Uterus (tissue), 4 donors: ENCODE data around the gene ITSN1. TPM values are rescaled to one million over a fixed set of nuclear protein-coding genes. Genes with fewer than 3 reads are reported as not detected.
A peak's percentile ranks its signal among the peaks of the same experiment; 100 is the strongest.
"Not testable (repeated sequence)": the region's sequence is repeated elsewhere in the genome, so short reads cannot be mapped to it uniquely, and the experiment has no call there.

Experiments used
- DNase-seq, 2 donors: peaks; one replicate each; pipeline ENCODE4 v3.0.0-alpha.2; 2019 to 2020
- H3K27ac ChIP-seq, 2 donors: fragments of 200-600 bp; sonication (generic); 1 replicate in 1 of 2; 2 replicates in 1 of 2; pipeline ENCODE4 v1.5.1; 2016 to 2018
- H3K27me3 ChIP-seq, 2 donors: fragments of 200-600 bp; sonication (generic); one replicate each; pipeline ENCODE4 v1.5.1; 2018 to 2019; ENCODE audit warnings: control low read depth in 1 of 2
- H3K36me3 ChIP-seq, 2 donors: fragments of 200-600 bp; sonication (generic); one replicate each; pipeline ENCODE4 v1.5.1; 2019; ENCODE audit warnings: control low read depth in 1 of 2
- H3K4me1 ChIP-seq, 2 donors: fragments of 200-600 bp; sonication (generic); one replicate each; pipeline ENCODE4 v1.5.1; 2018 to 2019; ENCODE audit warnings: control low read depth in 1 of 2
- H3K4me3 ChIP-seq, 2 donors: fragments of 200-600 bp; sonication (generic); 1 replicate in 1 of 2; 2 replicates in 1 of 2; pipeline ENCODE4 v1.5.1; 2018 to 2019; ENCODE audit warnings: mild to moderate bottlenecking in 1 of 2
- H3K9me3 ChIP-seq, 2 donors: fragments of 200-600 bp; sonication (generic); one replicate each; pipeline ENCODE4 v1.5.1; 2019; ENCODE audit warnings: control low read depth in 1 of 2
- POLR2A ChIP-seq, 2 donors: fragments of 450-650 bp; IDR thresholded peaks; one replicate each; pipeline ENCODE4 v1.6.1; 2016; ENCODE audit warnings: antibody characterized with exemption in 2 of 2, mild to moderate bottlenecking in 1 of 2, moderate library complexity in 1 of 2
- intact Hi-C: fragments of 100-400 bp; cut with DNase I; formaldehyde crosslinking; loops from one replicate; pipeline ENCODE4 v1.15.1; 2023; ENCODE audit warnings: low total_unique reads
- total RNA-seq, 4 donors: library from RNA; depleted of rRNA in 3 of 4; stranded (reverse); fragments of >200 nt in 3 of 4; gene quantifications; one replicate each; pipeline versions ENCODE4 v1.1.0 to v1.2.4, GENCODE V29; 2014 to 2023
- TF ChIP-seq, protein P1 (sequence below), 4 experiments: fragments of 200-600 bp in 2 of 4; fragments of 450-650 bp in 2 of 4; sonication (generic) in 2 of 4; IDR thresholded peaks; one replicate each; pipeline ENCODE4 v1.5.1; 2016 to 2019; ENCODE audit warnings: antibody characterized with exemption in 4 of 4, mild to moderate bottlenecking in 2 of 4, moderate library complexity in 1 of 4
- donor health status: DM: yes; HTN: yes; CAD: no.

Gene ITSN1
- 10 to 100 TPM; 21.8 to 77.4 (median 48.1) TPM for total RNA-seq

DNA sequence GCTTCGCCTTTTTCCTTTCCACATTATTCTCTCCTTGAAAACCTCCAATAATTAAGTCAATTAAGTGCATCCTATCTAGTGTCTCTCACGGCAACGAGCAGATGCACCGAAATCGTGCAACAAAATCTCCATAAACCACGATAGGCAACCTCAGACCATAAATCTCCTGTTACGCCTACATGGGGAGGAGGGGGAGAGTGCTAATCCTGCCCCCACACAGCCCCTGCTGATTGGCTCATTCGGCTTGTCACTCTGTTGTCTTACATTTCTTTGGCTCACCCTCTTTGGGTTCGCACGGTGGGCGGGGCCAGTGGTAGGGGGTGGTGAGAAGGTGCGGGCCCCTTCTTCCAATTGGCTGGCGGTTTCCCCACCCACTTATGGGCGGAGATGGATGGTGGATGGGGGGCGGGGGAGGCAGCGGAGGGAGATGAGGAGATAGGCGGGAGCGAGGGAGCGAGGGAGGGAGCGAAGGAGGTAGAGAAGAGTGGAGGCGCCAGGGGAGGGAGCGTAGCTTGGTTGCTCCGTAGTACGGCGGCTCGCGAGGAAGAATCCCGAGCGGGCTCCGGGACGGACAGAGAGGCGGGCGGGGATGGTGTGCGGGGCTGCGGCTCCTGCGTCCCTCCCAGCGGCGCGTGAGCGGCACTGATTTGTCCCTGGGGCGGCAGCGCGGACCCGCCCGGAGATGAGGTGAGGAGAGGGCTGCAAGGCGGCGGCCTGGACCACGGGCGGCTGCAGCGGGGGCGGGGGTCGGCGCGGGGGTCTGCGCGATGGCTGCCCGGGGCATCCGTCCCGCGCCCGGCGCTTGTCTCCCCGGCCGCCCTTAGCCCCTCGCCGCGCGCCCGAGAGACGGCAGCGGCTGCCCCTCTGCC lies at the start of gene ITSN1:
ITSN1 (plus strand) TSS at position 475 of the 869 bp plus-strand sequence. CDS start 76,328 bp downstream, outside the sequence.
- peak within 1 kb of the TSS; percentile 92 to 93 for H3K27ac ChIP-seq
- H3K4me1 ChIP-seq, result peaks cover 3 to 12% of the 10 kb centered on the region in 2 donors
- H3K36me3 ChIP-seq, result no peaks in the 10 kb centered on the region
- H3K4me3 ChIP-seq, result peak within 1 kb of the TSS; percentile 58 to 97
- H3K27me3 ChIP-seq, result no peaks in the 10 kb centered on the region
- intact Hi-C loops, result no loop called here
- TF ChIP-seq POLR2A (IDR thresholded peaks at IDR 0.05), result peak; percentile 88 to 90
- TF ChIP-seq, protein P1, sequence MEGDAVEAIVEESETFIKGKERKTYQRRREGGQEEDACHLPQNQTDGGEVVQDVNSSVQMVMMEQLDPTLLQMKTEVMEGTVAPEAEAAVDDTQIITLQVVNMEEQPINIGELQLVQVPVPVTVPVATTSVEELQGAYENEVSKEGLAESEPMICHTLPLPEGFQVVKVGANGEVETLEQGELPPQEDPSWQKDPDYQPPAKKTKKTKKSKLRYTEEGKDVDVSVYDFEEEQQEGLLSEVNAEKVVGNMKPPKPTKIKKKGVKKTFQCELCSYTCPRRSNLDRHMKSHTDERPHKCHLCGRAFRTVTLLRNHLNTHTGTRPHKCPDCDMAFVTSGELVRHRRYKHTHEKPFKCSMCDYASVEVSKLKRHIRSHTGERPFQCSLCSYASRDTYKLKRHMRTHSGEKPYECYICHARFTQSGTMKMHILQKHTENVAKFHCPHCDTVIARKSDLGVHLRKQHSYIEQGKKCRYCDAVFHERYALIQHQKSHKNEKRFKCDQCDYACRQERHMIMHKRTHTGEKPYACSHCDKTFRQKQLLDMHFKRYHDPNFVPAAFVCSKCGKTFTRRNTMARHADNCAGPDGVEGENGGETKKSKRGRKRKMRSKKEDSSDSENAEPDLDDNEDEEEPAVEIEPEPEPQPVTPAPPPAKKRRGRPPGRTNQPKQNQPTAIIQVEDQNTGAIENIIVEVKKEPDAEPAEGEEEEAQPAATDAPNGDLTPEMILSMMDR (IDR thresholded peaks at IDR 0.05), result peak in 2 of 4 experiments; percentile 3
- DNase-seq, result peak; percentile 100
- no peaks in the 10 kb centered on the region for H3K9me3 ChIP-seq

DNA sequence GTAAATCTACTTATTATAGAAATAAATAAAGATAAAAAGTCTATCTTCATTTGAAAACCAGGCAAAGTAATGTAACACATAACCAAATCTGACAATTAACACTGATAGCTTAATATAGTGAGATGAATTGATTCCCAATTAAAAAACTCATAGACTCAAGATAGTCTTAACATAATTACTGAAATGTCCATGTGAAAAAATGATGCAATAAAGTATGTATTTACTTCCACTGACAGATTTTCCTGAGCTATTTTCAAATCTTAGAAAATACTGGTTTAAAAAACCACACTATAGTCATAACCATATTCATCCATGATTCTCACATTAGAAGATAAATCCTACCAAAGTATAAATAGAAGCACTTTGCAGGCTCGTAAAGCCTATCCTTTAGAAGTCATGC lies 44.2 kb upstream of the ITSN1 start:
- Histone ChIP-seq H3K4me1 (no peaks in the 10 kb centered on the region), H3K36me3 (no peaks in the 10 kb centered on the region), H3K4me3 (no peak overlapping the region), H3K27me3 (no peaks in the 10 kb centered on the region), H3K9me3 (no peaks in the 10 kb centered on the region), H3K27ac (no peak overlapping the region)
- no peak for TF ChIP-seq POLR2A (IDR thresholded peaks at IDR 0.05)
- TF ChIP-seq, protein P1 (IDR thresholded peaks at IDR 0.05), result no peak
- DNase-seq, result no peak
- intact Hi-C loops, result no loop called here

DNA sequence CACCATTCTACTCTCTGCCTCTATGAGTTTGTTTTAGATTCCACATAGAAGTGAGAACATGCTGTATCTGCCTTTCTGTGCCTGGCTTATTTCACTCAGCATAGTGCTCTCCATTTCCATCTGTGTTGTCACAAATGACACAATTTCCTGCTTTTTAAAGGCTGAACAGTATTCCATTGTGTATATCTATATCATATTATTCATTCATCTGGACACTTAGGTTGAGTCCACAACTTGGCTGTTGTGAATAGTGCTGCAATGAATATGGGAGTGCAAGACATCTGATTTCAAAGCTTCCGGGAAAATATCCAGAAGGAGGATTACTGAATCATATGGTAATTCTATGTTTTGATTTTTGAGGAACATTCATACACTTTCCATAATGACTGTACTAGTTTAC lies 33.7 kb upstream of the ITSN1 start:
- intact Hi-C loops, result no loop called here
- no peaks in the 10 kb centered on the region for H3K36me3 ChIP-seq

DNA sequence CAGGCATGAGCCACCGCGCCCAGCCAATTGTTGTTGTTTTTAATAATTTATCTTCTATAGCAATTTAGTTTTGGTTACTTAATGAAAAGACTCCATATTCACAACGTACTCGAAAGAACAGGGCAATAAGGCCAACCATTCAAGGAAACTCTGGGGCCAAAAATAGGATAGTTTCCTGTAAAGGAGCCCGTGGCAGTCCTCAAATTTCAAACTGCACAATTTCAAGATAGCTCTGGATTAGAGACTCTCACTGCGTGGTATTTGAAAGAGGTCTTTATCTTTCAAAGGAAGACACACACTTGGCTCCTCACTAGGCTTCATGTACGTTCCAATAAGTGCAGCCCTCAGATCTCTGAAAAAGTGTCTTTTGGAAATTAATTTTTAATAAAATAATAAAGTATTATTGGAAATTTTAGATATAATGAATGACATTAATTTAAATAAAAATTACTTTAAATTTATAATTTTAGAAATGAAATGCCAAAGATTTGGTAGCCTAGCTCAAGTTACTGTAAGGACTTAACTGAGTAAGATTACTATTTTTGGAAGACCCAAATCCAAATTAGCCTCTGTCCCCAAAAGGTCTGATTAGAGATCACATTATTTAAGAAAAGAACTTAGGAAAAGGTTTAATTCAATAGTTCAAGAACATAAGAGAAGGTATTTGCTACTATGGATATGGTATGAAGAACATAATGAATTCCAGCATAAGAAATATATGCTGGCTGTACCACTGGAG lies 31.1 kb upstream of the ITSN1 start:
- no peaks in the 10 kb centered on the region for H3K36me3 ChIP-seq
- H3K4me1 ChIP-seq, result no peaks in the 10 kb centered on the region
- H3K27ac ChIP-seq, result no peak overlapping the region
- intact Hi-C loops, result no loop called here
- no peaks in the 10 kb centered on the region for H3K27me3 ChIP-seq
- TF ChIP-seq POLR2A (IDR thresholded peaks at IDR 0.05), result no peak
- TF ChIP-seq, protein P1 (IDR thresholded peaks at IDR 0.05), result no peak
- no peaks in the 10 kb centered on the region for H3K9me3 ChIP-seq
- DNase-seq, result no peak
- H3K4me3 ChIP-seq, result no peak overlapping the region

More for the DNA sequence above, 33.7 kb upstream of the ITSN1 start:
- no peak overlapping the region for H3K27ac ChIP-seq
- H3K9me3 ChIP-seq, result no peaks in the 10 kb centered on the region
- no peak for DNase-seq
- H3K27me3 ChIP-seq, result no peaks in the 10 kb centered on the region
- TF ChIP-seq, protein P1 (IDR thresholded peaks at IDR 0.05), result no peak
- no peak for TF ChIP-seq POLR2A (IDR thresholded peaks at IDR 0.05)
- no peak overlapping the region for H3K4me3 ChIP-seq
- no peaks in the 10 kb centered on the region for H3K4me1 ChIP-seq

DNA sequence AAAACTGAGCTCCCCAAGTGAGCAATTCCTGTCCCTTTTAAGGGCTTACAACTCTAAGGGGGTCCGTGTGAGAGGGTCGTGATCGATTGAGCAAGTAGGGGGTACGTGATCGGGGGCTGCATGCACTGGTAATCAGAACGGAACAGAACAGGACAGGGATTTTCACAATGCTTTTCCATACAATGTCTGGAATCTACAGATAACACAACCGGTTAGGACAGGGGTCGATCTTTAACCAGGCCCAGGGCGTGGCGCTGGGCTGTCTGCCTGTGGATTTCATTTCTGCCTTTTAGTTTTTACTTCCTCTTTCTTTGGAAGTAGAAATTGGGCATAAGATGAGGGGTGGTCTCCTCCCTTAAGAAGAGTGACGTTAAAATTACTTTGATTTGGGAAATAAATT lies 24.7 kb upstream of the ITSN1 start:
- H3K36me3 ChIP-seq, H3K4me1 ChIP-seq, H3K4me3 ChIP-seq, H3K27ac ChIP-seq, H3K27me3 ChIP-seq, DNase-seq, intact Hi-C loops, H3K9me3 ChIP-seq: not testable (repeated sequence)
